Effector memory CD4-positive, alpha-beta T cell (primary cell): Measurements from ENCODE around the gene TRUB2.

ENCODE experiments used
- DNase-seq, 3 donors: peaks; one replicate each; pipeline ENCODE4 v3.0.0-alpha.2; 2020
- H3K27ac ChIP-seq: 2 replicates; pipeline ENCODE4 v1.7.0; 2013; ENCODE audit warnings: mild to moderate bottlenecking, low read length, moderate library complexity; ENCODE audit not compliant: insufficient read depth, poor library complexity, severe bottlenecking
- H3K27me3 ChIP-seq: replicated peaks from 2 replicates; pipeline ENCODE4 v1.7.0; 2013; ENCODE audit warnings: mild to moderate bottlenecking, low read length; ENCODE audit not compliant: insufficient read depth, control insufficient read depth, poor library complexity, severe bottlenecking
- H3K36me3 ChIP-seq: 2 replicates; pipeline ENCODE4 v1.7.0; 2013; ENCODE audit warnings: mild to moderate bottlenecking, low read length, moderate library complexity; ENCODE audit not compliant: control insufficient read depth, insufficient read depth
- H3K4me1 ChIP-seq: 2 replicates; pipeline ENCODE4 v1.7.0; 2013; ENCODE audit warnings: low read length, mild to moderate bottlenecking; ENCODE audit not compliant: control insufficient read depth, insufficient read depth, poor library complexity, severe bottlenecking
- H3K4me3 ChIP-seq: 2 replicates; pipeline ENCODE4 v1.7.0; 2013; ENCODE audit warnings: low read length, low read depth, mild to moderate bottlenecking; ENCODE audit not compliant: insufficient read depth, poor library complexity, severe bottlenecking
- H3K9me3 ChIP-seq: 2 replicates; pipeline ENCODE4 v1.7.0; 2013; ENCODE audit warnings: mild to moderate bottlenecking, low read length, moderate library complexity; ENCODE audit not compliant: control insufficient read depth

The TRUB2 gene

DNA sequence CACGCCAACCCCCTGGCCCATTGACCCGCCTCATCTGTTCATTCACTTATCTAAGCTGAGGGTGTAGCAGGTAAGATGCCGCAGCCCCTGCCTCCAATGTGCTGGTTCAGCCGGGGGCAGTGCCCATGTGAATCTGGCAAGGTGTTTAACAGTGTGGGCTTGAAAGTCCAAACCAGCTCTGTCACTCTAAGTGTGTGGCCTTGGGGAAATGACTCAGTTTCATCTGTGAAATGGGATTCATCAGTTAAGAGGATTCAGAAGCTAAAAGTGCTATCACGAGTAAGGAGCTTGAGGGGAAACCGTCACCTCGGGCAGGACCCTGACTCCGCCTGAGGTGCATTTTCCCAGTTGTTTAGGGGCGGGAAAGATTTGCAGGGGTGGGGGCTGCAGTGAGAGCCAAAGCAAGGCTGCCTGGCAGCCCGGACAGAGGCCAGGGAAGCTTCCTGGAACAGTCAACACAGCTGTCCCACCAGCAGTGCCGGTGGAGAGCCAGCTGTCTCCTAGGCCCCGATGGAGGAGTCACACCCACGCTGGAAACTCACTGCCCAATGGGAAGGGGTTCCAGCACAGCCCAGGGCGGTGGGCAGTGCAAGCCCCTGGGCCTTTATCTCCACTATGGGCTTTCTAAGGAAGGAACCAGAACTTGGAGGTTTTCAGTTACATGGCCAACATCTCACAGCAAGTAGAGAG, 39.2 kb upstream of the TRUB2 start:
- no peaks in the 10 kb centered on the region for H3K4me1 ChIP-seq
- no peaks in the 10 kb centered on the region for H3K36me3 ChIP-seq
- H3K27me3 ChIP-seq = no peaks in the 10 kb centered on the region
- H3K27ac ChIP-seq = no peak overlapping the region
- DNase-seq = no peak
- H3K9me3 ChIP-seq = no peaks in the 10 kb centered on the region
- H3K4me3 ChIP-seq = peak overlapping the region; percentile 42

DNA sequence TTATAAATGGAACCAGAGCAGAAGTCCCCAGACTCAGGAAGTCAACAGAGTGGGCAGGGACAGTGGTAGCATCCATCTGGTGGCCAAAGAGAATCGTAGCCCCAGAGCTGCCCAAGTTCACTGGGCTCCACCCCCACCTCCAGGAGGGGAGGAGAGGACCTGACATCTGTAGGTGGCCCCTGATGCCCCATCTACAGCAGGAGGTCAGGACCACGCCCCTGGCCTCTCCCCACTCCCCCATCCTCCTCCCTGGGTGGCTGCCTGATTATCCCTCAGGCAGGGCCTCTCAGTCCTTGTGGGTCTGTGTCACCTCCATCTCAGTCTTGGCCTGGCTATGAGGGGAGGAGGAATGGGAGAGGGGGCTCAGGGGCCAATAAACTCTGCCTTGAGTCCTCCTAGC, 38.6 kb upstream of the TRUB2 start:
- Histone ChIP-seq H3K4me3 (no peak overlapping the region), H3K4me1 (no peaks in the 10 kb centered on the region), H3K9me3 (no peaks in the 10 kb centered on the region), H3K27me3 (no peaks in the 10 kb centered on the region), H3K27ac (no peak overlapping the region), H3K36me3 (no peaks in the 10 kb centered on the region)
- DNase-seq = no peak

DNA sequence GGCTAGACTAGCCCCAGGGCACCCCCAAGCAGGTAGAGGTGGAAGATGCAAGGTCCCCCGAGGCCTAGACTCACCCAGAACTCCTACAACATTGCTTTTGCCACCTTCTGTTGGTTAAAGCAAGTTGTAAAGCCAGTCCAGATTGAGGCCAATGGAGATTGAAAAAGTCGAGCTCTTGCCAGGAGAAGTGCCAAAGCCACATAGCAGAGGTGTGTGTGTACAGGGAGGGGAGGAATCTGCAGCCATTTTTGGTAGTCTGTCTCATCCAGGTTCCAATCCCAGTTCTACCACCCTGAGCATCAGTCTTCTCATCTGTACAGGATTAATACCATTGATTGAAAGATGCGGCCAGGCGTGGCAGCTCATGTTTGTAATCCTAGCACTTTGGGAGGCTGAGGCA, 36.6 kb upstream of the TRUB2 start:
- Histone ChIP-seq H3K4me3 (no peak overlapping the region), H3K27me3 (no peaks in the 10 kb centered on the region), H3K9me3 (no peaks in the 10 kb centered on the region), H3K27ac (no peak overlapping the region), H3K36me3 (no peaks in the 10 kb centered on the region), H3K4me1 (no peaks in the 10 kb centered on the region)
- DNase-seq = no peak

DNA sequence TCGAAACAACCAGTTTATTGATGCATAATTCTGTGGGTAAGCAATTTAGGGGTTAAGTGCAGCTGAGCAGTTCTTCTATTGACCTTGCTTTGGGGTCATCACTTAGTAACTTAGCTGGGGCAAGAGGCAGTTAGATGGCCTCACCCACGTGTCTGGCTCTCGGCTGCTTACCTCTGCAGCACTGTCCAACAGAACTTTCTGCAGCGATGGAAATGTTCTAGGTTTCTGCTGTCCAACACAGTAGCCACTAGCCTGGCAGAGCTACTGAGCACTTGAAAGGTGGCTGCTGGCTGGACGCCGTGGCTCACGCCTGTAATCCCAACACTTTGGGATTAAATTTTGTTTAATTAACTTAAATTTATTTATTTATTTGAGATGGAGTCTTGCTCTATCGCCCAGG, 35.8 kb upstream of the TRUB2 start:
- Histone ChIP-seq H3K9me3 (no peaks in the 10 kb centered on the region), H3K4me3 (no peak overlapping the region), H3K4me1 (no peaks in the 10 kb centered on the region), H3K27ac (no peak overlapping the region), H3K27me3 (no peaks in the 10 kb centered on the region), H3K36me3 (no peaks in the 10 kb centered on the region)
- DNase-seq = no peak

DNA sequence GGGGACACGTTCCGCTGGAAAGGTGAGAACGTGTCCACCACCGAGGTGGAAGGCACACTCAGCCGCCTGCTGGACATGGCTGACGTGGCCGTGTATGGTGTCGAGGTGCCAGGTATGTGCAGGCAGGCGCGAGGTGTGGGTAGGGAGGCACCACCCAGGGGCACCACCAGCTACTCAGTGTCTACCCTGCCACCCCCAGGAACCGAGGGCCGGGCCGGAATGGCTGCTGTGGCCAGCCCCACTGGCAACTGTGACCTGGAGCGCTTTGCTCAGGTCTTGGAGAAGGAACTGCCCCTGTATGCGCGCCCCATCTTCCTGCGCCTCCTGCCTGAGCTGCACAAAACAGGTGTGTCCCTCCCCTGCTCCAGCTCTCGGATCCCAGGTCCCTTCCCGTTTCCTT, 33.2 kb upstream of the TRUB2 start:
- peaks cover under 1% of the 10 kb centered on the region for H3K36me3 ChIP-seq
- H3K4me1 ChIP-seq = no peaks in the 10 kb centered on the region
- no peaks in the 10 kb centered on the region for H3K27me3 ChIP-seq
- no peak for DNase-seq
- no peak overlapping the region for H3K27ac ChIP-seq
- no peak overlapping the region for H3K4me3 ChIP-seq
- H3K9me3 ChIP-seq = no peaks in the 10 kb centered on the region

DNA sequence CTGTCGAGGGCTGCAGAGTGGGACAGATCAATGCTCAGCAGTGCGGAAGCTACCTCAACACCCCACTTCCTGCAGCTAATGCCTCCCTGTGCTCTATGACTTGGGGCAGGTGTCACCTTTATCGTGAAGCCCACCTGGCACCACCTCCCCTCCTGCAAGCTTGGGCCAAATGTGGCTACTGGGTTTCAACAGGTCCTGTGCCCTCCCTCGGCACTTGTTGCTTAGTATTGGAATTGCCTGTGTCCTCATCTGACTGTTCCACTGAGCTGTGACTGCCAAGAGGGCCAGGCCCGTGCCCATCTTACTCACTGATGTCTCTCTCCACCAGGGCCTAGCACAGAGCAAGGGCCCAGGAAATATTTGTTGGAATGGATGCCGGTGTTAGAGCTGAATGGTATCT, 27.5 kb upstream of the TRUB2 start:
- DNase-seq = no peak
- Histone ChIP-seq H3K4me1 (no peaks in the 10 kb centered on the region), H3K4me3 (no peak overlapping the region), H3K27me3 (no peaks in the 10 kb centered on the region), H3K9me3 (no peaks in the 10 kb centered on the region), H3K36me3 (peaks cover 36% of the 10 kb centered on the region), H3K27ac (no peak overlapping the region)

DNA sequence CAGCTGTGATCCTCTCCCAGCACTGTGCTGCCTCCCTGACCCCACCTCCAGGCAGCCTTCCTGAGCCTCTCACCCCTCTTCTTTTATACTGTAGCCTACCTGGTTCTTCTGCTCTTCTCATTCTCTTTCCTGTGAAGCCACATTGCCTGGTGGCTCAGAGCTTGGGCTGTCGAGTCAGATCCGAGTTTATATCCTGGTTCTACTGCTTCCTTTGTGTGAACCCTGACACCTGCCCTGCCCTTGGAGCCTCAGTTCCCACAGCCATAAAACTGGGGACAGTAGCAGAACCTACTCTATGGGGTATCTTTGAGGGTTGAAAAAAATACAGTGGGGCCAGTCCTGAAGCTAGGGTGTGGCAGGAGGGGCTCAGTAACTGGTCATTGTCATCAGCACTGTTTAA, 26.9 kb upstream of the TRUB2 start:
- Histone ChIP-seq H3K36me3 (peaks cover 40% of the 10 kb centered on the region), H3K4me3 (no peak overlapping the region), H3K27me3 (no peaks in the 10 kb centered on the region), H3K27ac (no peak overlapping the region), H3K4me1 (no peaks in the 10 kb centered on the region), H3K9me3 (no peaks in the 10 kb centered on the region)
- no peak for DNase-seq

DNA sequence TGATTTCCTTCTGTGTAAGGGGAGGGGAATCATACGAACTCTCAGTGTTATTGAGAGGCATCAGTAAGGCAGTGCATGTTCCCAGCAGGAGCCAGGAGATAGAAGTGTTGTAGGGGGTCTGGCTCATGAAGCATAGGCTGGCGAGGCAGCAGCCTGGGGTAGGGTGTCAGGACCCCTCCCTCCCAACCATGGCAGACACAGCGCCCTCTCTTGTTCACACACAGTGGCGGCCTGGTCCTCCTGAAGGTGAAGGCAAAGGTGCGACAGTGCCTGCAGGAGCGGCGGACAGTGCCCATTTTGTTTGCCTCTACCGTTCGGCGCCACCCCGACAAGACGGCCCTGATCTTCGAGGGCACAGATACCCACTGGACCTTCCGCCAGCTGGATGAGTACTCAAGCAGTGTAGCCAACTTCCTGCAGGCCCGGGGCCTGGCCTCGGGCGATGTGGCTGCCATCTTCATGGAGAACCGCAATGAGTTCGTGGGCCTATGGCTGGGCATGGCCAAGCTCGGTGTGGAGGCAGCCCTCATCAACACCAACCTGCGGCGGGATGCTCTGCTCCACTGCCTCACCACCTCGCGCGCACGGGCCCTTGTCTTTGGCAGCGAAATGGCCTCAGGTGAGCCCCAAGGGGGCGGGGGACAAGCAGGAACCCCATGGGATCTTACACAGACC, 22.8 kb upstream of the TRUB2 start:
- H3K4me3 ChIP-seq = no peak overlapping the region
- no peak overlapping the region for H3K27ac ChIP-seq
- H3K4me1 ChIP-seq = peaks cover 9% of the 10 kb centered on the region
- peaks cover 50% of the 10 kb centered on the region for H3K36me3 ChIP-seq
- H3K9me3 ChIP-seq = no peaks in the 10 kb centered on the region
- no peak for DNase-seq
- H3K27me3 ChIP-seq = no peaks in the 10 kb centered on the region

DNA sequence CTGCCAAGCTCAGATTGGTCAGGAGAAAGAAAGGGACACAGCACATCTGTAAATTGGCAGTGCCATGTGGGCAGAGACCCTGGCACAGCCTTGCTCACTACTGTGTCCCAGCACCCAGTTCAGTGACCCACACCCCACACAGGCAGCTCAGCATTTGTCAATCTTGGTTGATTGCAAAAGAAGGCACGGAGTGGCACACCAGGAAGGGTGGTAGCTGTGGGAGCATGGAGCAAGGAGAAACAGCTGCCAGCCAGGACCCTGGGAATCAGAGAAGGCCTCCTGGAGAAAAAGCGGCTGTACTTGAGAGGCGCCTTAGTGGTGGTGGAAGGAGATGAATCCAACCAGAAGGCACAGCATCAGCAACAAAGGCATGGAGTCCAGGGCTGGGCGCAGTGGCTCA, 21.6 kb upstream of the TRUB2 start:
- Histone ChIP-seq H3K9me3 (no peaks in the 10 kb centered on the region), H3K27ac (no peak overlapping the region), H3K4me1 (peaks cover 11% of the 10 kb centered on the region), H3K36me3 (peaks cover 39% of the 10 kb centered on the region), H3K4me3 (no peak overlapping the region), H3K27me3 (no peaks in the 10 kb centered on the region)
- no peak for DNase-seq

DNA sequence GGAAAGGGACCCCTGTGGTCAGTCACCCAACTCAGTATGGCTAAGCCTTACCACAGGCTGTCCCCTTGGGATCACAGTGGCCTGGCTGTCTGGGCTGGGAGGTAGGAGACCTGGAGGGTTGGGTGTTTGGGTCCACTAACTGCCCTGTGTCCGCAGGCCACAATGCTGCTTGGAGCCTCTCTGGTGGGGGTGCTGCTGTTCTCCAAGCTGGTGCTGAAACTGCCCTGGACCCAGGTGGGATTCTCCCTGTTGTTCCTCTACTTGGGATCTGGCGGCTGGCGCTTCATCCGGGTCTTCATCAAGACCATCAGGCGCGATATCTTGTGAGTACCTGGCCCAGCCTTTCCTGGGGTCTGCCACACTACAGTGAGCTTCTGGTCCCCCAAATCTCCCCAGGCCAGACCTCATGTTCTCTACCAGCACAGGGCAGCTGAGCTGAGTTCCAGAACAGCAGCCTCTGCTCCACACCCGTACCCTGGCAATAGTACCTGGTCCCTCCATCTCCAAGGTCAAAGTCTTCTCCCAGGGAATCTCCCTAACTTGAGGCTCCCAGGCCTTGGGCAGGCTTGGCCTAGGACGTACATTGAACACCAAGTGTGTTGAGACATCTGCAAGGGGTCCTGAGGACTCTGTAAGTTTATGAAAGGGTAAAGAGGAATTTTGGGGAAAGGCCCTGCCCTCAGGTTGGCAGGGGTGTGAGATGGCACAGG, 20.9 kb upstream of the TRUB2 start:
- Histone ChIP-seq H3K27ac (no peak overlapping the region), H3K27me3 (no peaks in the 10 kb centered on the region), H3K4me3 (no peak overlapping the region), H3K36me3 (peaks cover 34% of the 10 kb centered on the region), H3K9me3 (no peaks in the 10 kb centered on the region), H3K4me1 (peaks cover 11% of the 10 kb centered on the region)
- DNase-seq = no peak
